Suprapubic skin (tissue), 4 donors: ENCODE results near the gene EYS.

ENCODE experiments used
- EP300 ChIP-seq: sonication (generic); formaldehyde crosslinking; IDR thresholded peaks from one replicate; pipeline ENCODE4 v1.6.1; 2017; ENCODE audit warnings: antibody characterized with exemption
- POLR2A ChIP-seq, 2 donors: fragments of 450-650 bp; IDR thresholded peaks; one replicate each; pipeline ENCODE4 v1.6.1; 2017; ENCODE audit warnings: antibody characterized with exemption in 2 of 2, mild to moderate bottlenecking in 2 of 2, moderate library complexity in 2 of 2
- POLR2AphosphoS5 ChIP-seq, 3 donors: sonication (generic); formaldehyde crosslinking; IDR thresholded peaks; one replicate each; pipeline ENCODE4 v1.6.1; 2017; ENCODE audit warnings: antibody characterized with exemption in 3 of 3
- TF ChIP-seq, protein P1 (sequence below), 2 donors: fragments of 200-600 bp in 1 of 2; fragments of 450-650 bp in 1 of 2; sonication (generic) in 1 of 2; IDR thresholded peaks; one replicate each; pipeline ENCODE4 v1.5.1; 2016 to 2019; ENCODE audit warnings: antibody characterized with exemption in 2 of 2, mild to moderate bottlenecking in 1 of 2, moderate library complexity in 1 of 2

DNA sequence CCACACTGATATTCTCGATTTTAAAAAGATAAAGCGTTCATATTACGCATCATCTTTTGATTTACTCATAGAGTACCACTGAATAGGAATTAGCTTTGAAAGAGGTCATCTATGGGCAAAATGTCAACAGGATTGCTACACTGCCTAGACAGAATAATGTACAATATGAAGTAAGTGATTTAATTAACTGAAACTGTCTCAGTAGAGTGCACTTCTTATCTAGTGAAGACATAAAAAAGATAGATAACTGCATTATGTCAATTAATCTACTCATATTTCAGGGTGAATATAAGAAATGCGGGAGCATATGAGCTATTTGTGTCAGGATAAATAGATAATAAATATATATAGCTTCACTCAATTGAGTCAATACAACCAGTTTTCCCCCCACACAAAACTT lies 723.9 kb downstream of the EYS start:
- TF ChIP-seq, protein P1, sequence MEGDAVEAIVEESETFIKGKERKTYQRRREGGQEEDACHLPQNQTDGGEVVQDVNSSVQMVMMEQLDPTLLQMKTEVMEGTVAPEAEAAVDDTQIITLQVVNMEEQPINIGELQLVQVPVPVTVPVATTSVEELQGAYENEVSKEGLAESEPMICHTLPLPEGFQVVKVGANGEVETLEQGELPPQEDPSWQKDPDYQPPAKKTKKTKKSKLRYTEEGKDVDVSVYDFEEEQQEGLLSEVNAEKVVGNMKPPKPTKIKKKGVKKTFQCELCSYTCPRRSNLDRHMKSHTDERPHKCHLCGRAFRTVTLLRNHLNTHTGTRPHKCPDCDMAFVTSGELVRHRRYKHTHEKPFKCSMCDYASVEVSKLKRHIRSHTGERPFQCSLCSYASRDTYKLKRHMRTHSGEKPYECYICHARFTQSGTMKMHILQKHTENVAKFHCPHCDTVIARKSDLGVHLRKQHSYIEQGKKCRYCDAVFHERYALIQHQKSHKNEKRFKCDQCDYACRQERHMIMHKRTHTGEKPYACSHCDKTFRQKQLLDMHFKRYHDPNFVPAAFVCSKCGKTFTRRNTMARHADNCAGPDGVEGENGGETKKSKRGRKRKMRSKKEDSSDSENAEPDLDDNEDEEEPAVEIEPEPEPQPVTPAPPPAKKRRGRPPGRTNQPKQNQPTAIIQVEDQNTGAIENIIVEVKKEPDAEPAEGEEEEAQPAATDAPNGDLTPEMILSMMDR (IDR thresholded peaks at IDR 0.05) = no peak
- TF ChIP-seq POLR2A (IDR thresholded peaks at IDR 0.05) (no peak), POLR2AphosphoS5 (IDR thresholded peaks at IDR 0.05) (no peak), EP300 (no peak)
